GM13976 (cell line): ENCODE data around the gene HERC3.

Experiments
- DNase-seq: peaks from one replicate; pipeline ENCODE4 v3.0.0; 2012; ENCODE audit warnings: low spot score
- CTCF ChIP-seq: IDR thresholded peaks from 2 replicates; pipeline ENCODE4 v1.5.1; 2012; ENCODE audit warnings: borderline replicate concordance, mild to moderate bottlenecking; ENCODE audit not compliant: insufficient read depth; ENCODE audit errors: extremely low read depth, missing control alignments, control extremely low read depth
- in situ Hi-C: fragments of 300-500 bp; cut with MboI; formaldehyde crosslinking; loops from one replicate; pipeline ENCODE4 v1.12.0; 2022; ENCODE audit warnings: low sequenced_read_pairs, mixed read lengths, inconsistent platforms; ENCODE audit not compliant: unreplicated experiment

Gene HERC3

DNA sequence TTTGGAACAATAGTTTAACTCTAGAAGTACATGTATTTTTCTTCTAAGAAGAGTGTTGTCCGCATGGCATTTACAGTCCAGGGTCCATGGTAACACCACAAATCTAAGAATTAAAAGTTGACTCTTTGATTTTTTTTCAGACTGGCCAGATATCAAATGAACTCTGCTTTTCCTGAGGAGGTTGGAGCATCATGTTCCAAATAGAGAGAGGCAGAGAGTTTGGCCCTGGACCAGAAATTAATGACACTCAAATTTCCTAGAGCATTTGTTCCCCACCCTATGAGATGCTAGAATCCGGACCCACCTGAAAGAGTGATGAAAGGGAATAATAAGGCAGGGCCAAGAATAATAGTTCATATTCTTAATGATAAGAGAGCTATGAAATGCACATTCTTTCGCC is 152.3 kb downstream of the HERC3 start:
- TF ChIP-seq CTCF, result no peak
- in situ Hi-C loops, result no loop called here
- DNase-seq, result no peak

DNA sequence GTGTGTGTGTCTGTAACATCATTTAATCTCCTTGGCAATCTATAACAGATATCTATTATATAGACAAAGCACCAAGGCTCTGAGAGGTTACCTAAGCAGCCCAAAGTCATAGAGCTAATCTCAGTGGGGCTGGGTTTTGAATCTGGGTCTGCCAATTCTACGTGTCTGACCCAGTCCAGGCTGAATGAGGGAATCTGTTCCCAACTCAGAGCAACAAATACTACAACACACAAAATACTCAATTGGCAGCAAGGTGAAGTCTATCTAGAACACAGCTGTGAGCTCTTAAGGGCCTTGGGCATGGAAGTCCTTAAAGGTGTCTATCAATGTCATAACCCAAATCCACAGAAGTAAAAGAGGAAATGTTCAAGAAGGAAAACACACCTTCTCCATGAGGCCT is 152.9 kb downstream of the HERC3 start:
- DNase-seq, result no peak
- in situ Hi-C loops, result no loop called here
- no peak for TF ChIP-seq CTCF

DNA sequence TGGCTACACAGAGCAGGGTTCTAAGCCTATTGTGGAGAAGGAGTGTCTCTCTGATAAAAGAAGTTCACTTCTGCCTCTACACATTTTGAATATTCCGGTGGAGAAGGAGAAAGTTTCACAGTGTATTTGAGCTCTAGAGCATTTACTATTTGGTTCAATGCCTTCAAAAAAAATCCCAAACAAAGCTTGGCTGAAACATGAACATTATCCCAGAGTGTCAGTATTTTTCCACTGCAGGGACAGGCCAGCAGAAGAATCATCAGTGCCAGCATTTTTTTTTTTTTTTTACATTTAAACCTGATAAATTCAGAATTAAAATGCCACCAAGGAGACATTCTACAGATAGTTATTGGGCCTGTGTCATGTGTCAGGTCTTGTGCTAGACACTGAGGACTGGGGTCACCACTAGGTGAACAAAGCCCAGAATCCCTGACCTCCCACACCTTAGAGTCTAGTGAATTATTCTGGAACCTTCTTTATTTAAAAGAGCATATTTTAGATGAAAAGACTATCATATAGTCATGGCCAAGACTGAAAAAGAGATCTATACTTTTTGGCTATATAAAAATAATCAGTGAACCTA is 153.4 kb downstream of the HERC3 start:
- in situ Hi-C loops, result no loop called here
- no peak for DNase-seq
- TF ChIP-seq CTCF, result no peak

DNA sequence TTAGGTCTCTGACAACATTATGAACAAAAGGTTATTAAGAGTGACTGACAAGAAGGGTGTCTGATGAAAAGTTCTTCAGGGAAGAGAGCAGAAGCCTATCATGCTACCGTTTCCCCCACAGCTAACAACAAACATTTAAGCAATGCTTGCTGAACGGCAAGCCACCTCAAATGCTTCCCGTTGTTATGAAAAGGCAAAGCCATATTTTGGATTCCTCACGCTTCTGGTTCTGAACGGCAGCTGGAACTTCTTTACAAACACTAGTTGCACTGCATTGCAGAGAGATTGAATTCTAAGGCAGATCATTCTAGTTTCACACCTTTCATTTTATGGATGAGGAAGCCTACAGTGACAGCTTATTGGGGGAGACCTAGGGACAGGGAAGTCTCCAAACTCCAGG is 153.9 kb downstream of the HERC3 start:
- DNase-seq, result no peak
- TF ChIP-seq CTCF, result no peak
- in situ Hi-C loops, result no loop called here

- in situ Hi-C loops, result no loop called here
- TF ChIP-seq CTCF, result no peak
These were observed 155.1 kb downstream of the HERC3 start for GRCh38 chr4:88747351-88747750.

GRCh38 chr4:88750369-88750768 is 158.1 kb downstream of the HERC3 start:
- in situ Hi-C loops, result no loop called here
- TF ChIP-seq CTCF, result no peak

More at GRCh38 chr4:88747351-88747750, 155.1 kb downstream of the HERC3 start:
- no peak for DNase-seq

More at GRCh38 chr4:88750369-88750768, 158.1 kb downstream of the HERC3 start:
- no peak for DNase-seq
